GM21360 (cell line): ENCODE measurements around the gene EXOSC1.
"Not testable (repeated sequence)": the region's sequence is repeated elsewhere in the genome, so short reads cannot be mapped to it uniquely, and the experiment has no call there.

ENCODE experiments used
- ATAC-seq: cut with Tn5 transposase; IDR thresholded peaks from one replicate; pipeline ENCODE4 v1.9.1; 2021; ENCODE audit warnings: mild to moderate bottlenecking, moderate library complexity; ENCODE audit not compliant: unreplicated experiment

The EXOSC1 gene

GRCh38 chr10:97411406-97411805 lies 34.4 kb downstream of the EXOSC1 start:
- no peak for ATAC-seq

GRCh38 chr10:97408496-97408992 lies 37.3 kb downstream of the EXOSC1 start:
- ATAC-seq: no peak

GRCh38 chr10:97407952-97408248 lies 37.9 kb downstream of the EXOSC1 start:
- ATAC-seq: no peak

GRCh38 chr10:97407211-97407951 lies 38.4 kb downstream of the EXOSC1 start:
- ATAC-seq: peak; percentile 84

- not testable (repeated sequence) for ATAC-seq
These were observed 39.3 kb downstream of the EXOSC1 start for GRCh38 chr10:97406483-97406882.

- no peak for ATAC-seq
These were observed 39.7 kb downstream of the EXOSC1 start for GRCh38 chr10:97406064-97406463.

- ATAC-seq: no peak
These were observed 41.8 kb downstream of the EXOSC1 start for GRCh38 chr10:97404044-97404443.

GRCh38 chr10:97401455-97401919 lies 44.3 kb downstream of the EXOSC1 start:
- no peak for ATAC-seq

- peak; percentile 96 for ATAC-seq
These were observed 44.9 kb downstream of the EXOSC1 start, which contains the start of gene RRP12 for GRCh38 chr10:97400665-97401454. TSS of gene RRP12 (minus strand) at chr10:97401340. CDS start at chr10:97401231, 109 bp downstream.

- ATAC-seq: no peak
These were observed 45.8 kb downstream of the EXOSC1 start for GRCh38 chr10:97399843-97400545.

GRCh38 chr10:97396056-97396455 lies 49.8 kb downstream of the EXOSC1 start:
- no peak for ATAC-seq

GRCh38 chr10:97393034-97393573 lies 52.7 kb downstream of the EXOSC1 start:
- no peak for ATAC-seq

- ATAC-seq: no peak
These were observed 55.7 kb downstream of the EXOSC1 start for GRCh38 chr10:97390091-97390490.

- ATAC-seq: no peak
These were observed 57.7 kb downstream of the EXOSC1 start for GRCh38 chr10:97388152-97388551.
